GM18870 (cell line): ENCODE data around the gene SRSF1.
"Not testable (repeated sequence)": the region's sequence is repeated elsewhere in the genome, so short reads cannot be mapped to it uniquely, and the experiment has no call there.

Experiments
- ATAC-seq: cut with Tn5 transposase; IDR thresholded peaks from one replicate; pipeline ENCODE4 v1.9.1; 2021; ENCODE audit warnings: moderate library complexity; ENCODE audit not compliant: unreplicated experiment

The SRSF1 gene

GRCh38 chr17:57970710-57971109 lies 36.3 kb downstream of the SRSF1 start:
- no peak for ATAC-seq

GRCh38 chr17:57968456-57968855 lies 38.6 kb downstream of the SRSF1 start:
- ATAC-seq: no peak

- no peak for ATAC-seq
These were observed 40.2 kb downstream of the SRSF1 start for GRCh38 chr17:57966875-57967274.

- ATAC-seq: no peak
These were observed 40.8 kb downstream of the SRSF1 start for GRCh38 chr17:57966246-57966645.

- ATAC-seq: no peak
These were observed 41.4 kb downstream of the SRSF1 start for GRCh38 chr17:57965521-57966160.

- no peak for ATAC-seq
These were observed 43.9 kb downstream of the SRSF1 start for GRCh38 chr17:57963149-57963511.

- ATAC-seq: no peak
These were observed 44.5 kb downstream of the SRSF1 start for GRCh38 chr17:57962279-57963148.

- ATAC-seq: no peak
These were observed 47.1 kb downstream of the SRSF1 start for GRCh38 chr17:57959929-57960328.

GRCh38 chr17:57958391-57958790 lies 48.7 kb downstream of the SRSF1 start:
- ATAC-seq: not testable (repeated sequence)

GRCh38 chr17:57957886-57958285 lies 49.2 kb downstream of the SRSF1 start:
- no peak for ATAC-seq

- no peak for ATAC-seq
These were observed 49.8 kb downstream of the SRSF1 start for GRCh38 chr17:57957120-57957850.

GRCh38 chr17:57956291-57957119 lies 50.5 kb downstream of the SRSF1 start:
- peak; percentile 62 for ATAC-seq

GRCh38 chr17:57955183-57955931 lies 51.7 kb downstream of the SRSF1 start, which contains the start of gene CUEDC1:
Gene CUEDC1, minus strand, starts transcription at chr17:57955412. Its CDS starts 69,848 bp downstream, at chr17:57885564.
- ATAC-seq: no peak

- no peak for ATAC-seq
These were observed 52.5 kb downstream of the SRSF1 start for GRCh38 chr17:57954397-57955182.

GRCh38 chr17:57953705-57954396 lies 53.2 kb downstream of the SRSF1 start:
- ATAC-seq: no peak
